K562 (cell line): Measurements from ENCODE around the gene LMBR1L. TPM values are rescaled to one million over a fixed set of nuclear protein-coding genes. Genes with fewer than 3 reads are reported as not detected.
A peak's percentile ranks its signal among the peaks of the same experiment; 100 is the strongest.

Experiments
- EP400 ChIP-seq: fragments of 450-650 bp; IDR thresholded peaks from 2 replicates; pipeline ENCODE4 v1.6.1; 2017; ENCODE audit warnings: antibody characterized with exemption, mild to moderate bottlenecking, moderate library complexity
- FOS ChIP-seq: IDR thresholded peaks from 3 replicates; pipeline ENCODE4 v1.6.1; 2011; ENCODE audit not compliant: insufficient read length; ENCODE audit errors: extremely low read depth
- FOSL1 ChIP-seq: fragments of 200-800 bp; sonication (Bioruptor generic); conservative IDR thresholded peaks from 2 replicates; pipeline ENCODE4 v1.6.1; 2016; ENCODE audit warnings: missing genetic modification characterization, missing compliant biosample characterization
- HMGN3 ChIP-seq: IDR thresholded peaks from 2 replicates; pipeline ENCODE4 v1.6.1; 2011; ENCODE audit warnings: borderline replicate concordance, low read depth, mild to moderate bottlenecking, mixed read lengths, low read length; ENCODE audit not compliant: insufficient read length; ENCODE audit errors: extremely low read depth
- KDM1A ChIP-seq, 2 experiments: fragments of 450-650 bp; IDR thresholded peaks; 2 replicates each; pipeline ENCODE4 v1.6.1; 2016; ENCODE audit warnings: mild to moderate bottlenecking in 2 of 2
- NCOA4 ChIP-seq: fragments of 450-650 bp; IDR thresholded peaks from 2 replicates; pipeline ENCODE4 v1.6.1; 2018; ENCODE audit warnings: mild to moderate bottlenecking; ENCODE audit not compliant: partially characterized antibody
- NCOA6 ChIP-seq: fragments of 450-650 bp; IDR thresholded peaks from 2 replicates; pipeline ENCODE4 v1.6.1; 2017; ENCODE audit warnings: mild to moderate bottlenecking
- NELFE ChIP-seq: IDR thresholded peaks from 2 replicates; pipeline ENCODE4 v1.6.1; 2011; ENCODE audit warnings: mild to moderate bottlenecking; ENCODE audit not compliant: insufficient read depth, insufficient read length
- NR2C2 ChIP-seq, 2 experiments: fragments of 200-800 bp in 1 of 2; sonication (Bioruptor generic) in 1 of 2; sonication (generic) in 1 of 2; formaldehyde crosslinking in 1 of 2; IDR thresholded peaks; 2 replicates each; pipeline versions ENCODE4 v1.6.1 to v1.8.0; 2016 to 2022; ENCODE audit warnings: mild to moderate bottlenecking in 1 of 2, missing compliant biosample characterization in 1 of 2, missing genetic modification characterization in 1 of 2, missing genetic modification reagents in 1 of 2
- PPARD ChIP-seq: fragments of 250-450 bp; sonication (Bioruptor Pico); IDR thresholded peaks from 2 replicates; pipeline ENCODE4 v1.8.0; 2022; ENCODE audit warnings: inconsistent platforms, mild to moderate bottlenecking, moderate library complexity
- PRPF4 ChIP-seq: fragments of 200-400 bp; formaldehyde crosslinking; IDR thresholded peaks from one replicate; pipeline ENCODE4 v1.6.1; 2017; ENCODE audit warnings: low read length, low read depth, mild to moderate bottlenecking; ENCODE audit not compliant: insufficient read depth, poor library complexity, severe bottlenecking
- SMAD4 ChIP-seq: fragments of 250-450 bp; sonication (Bioruptor Pico); conservative IDR thresholded peaks from 2 replicates; pipeline ENCODE4 v1.8.0; 2021; ENCODE audit warnings: inconsistent platforms, mild to moderate bottlenecking, moderate library complexity
- STAG1 ChIP-seq: sonication (generic); formaldehyde crosslinking; IDR thresholded peaks from 2 replicates; pipeline ENCODE4 v1.5.0; 2020; ENCODE audit warnings: missing genetic modification reagents, borderline replicate concordance
- ZBTB49 ChIP-seq: sonication (generic); formaldehyde crosslinking; IDR thresholded peaks from 2 replicates; pipeline ENCODE4 v1.8.0; 2022; ENCODE audit warnings: missing genetic modification reagents, mild to moderate bottlenecking, borderline replicate concordance
- ZNF217 ChIP-seq: sonication (generic); formaldehyde crosslinking; IDR thresholded peaks from 2 replicates; pipeline ENCODE4 v1.8.0; 2022; ENCODE audit warnings: mild to moderate bottlenecking, missing genetic modification reagents
- ZNF253 ChIP-seq: fragments of 250-450 bp; sonication (Bioruptor Pico); conservative IDR thresholded peaks from 2 replicates; pipeline ENCODE4 v1.6.1; 2021; ENCODE audit warnings: mild to moderate bottlenecking
- ZNF444 ChIP-seq: fragments of 250-450 bp; sonication (Bioruptor Pico); IDR thresholded peaks from 2 replicates; pipeline ENCODE4 v1.4.0; 2020; ENCODE audit warnings: mild to moderate bottlenecking, moderate library complexity
- ZNF57 ChIP-seq: fragments of 450-650 bp; formaldehyde crosslinking; IDR thresholded peaks from 2 replicates; pipeline ENCODE4 v1.4.0; 2020; ENCODE audit warnings: mild to moderate bottlenecking, moderate library complexity
- ZNF707 ChIP-seq: fragments of 250-450 bp; sonication (Bioruptor Pico); conservative IDR thresholded peaks from 2 replicates; pipeline ENCODE4 v1.8.0; 2022; ENCODE audit warnings: inconsistent platforms, mild to moderate bottlenecking, moderate library complexity
- polyA plus RNA-seq, 8 experiments: library from polyadenylated mRNA; depleted of rRNA in 4 of 8; stranded (reverse) in 5 of 8; unstranded in 3 of 8; fragments of >200 nt; fragmentation: Nextera tagmentation in 2 of 8; fragmentation: Illumina TruSeq in 1 of 8; extraction: Ambion mirVana in 2 of 8; extraction: Trizol in 1 of 8; gene quantifications; 2 replicates each; pipeline versions ENCODE4 v1.2.1 to v1.2.3, GENCODE V29; 2011 to 2014; ENCODE audit warnings: inconsistent platforms in 1 of 8, missing spikeins in 1 of 8
- total RNA-seq, 7 experiments: library from RNA; depleted of rRNA in 6 of 7; stranded (reverse); fragments of >200 nt in 6 of 7; fragmentation: Illumina TruSeq in 2 of 7; extraction: Trizol in 2 of 7; gene quantifications; 2 replicates each; pipeline versions ENCODE4 v1.2.1 to v1.2.3, GENCODE V29; 2011 to 2021; ENCODE audit warnings: low replicate concordance in 1 of 7
- TF ChIP-seq, protein P1 (sequence below): fragments of 250-450 bp; sonication (Bioruptor Pico); IDR thresholded peaks from 2 replicates; pipeline ENCODE4 v1.4.0; 2020
- TF ChIP-seq, protein P2 (sequence below): sonication (generic); formaldehyde crosslinking; IDR thresholded peaks from 2 replicates; pipeline ENCODE4 v1.9.0; 2022; ENCODE audit warnings: mild to moderate bottlenecking, missing genetic modification reagents
- TF ChIP-seq, protein P3 (sequence below): fragments of 250-450 bp; sonication (Bioruptor Pico); IDR thresholded peaks from 2 replicates; pipeline ENCODE4 v1.4.0; 2020; ENCODE audit warnings: mild to moderate bottlenecking, moderate library complexity

The LMBR1L gene
- total and polyA plus RNA-seq, 9 of the 15 experiments (the other 6 are each of a cell fraction or from before 2014, with no cell fraction given) = 2.5 to 57.0 (median 31.1) TPM

DNA sequence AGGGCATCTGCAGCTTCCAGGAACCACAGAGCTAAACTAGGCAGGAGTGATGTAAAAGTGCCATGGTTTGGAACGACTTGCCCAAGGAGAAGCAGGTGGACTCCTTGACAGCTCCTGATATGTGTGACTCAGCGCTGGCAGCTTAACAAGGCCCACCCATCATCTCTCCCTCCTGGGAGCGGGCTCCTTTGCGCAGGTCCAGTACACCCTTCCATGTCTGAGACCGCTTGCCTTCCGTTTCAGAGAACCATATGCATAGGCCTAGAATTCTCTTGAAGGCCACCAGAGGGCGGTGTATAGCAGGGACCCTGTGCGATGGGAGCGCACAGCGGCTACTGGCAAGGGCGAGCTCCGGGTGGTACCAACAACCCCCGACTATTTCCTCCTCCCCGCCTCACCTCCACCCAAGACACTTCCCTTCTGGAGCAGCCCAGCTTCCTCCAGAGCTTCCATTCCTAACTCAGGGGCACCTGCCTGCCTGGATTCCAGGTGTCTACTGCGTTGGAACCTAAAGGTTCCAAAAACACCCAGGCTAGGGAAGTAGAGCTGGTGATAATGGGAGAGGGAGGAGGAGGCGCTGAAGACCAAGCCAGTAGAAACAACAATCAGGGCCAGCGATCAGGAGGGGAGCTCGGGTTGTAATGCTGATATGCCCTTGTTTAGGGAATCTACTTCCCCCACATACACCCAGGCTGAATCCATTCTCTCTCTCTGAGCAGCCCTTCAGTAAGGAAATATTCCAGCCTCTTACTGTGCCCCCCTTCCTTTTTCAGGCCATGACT, 22.3 kb downstream of the LMBR1L start (continued):
- TF ChIP-seq PPARD (CRISPR knock-in tag) = no peak
- TF ChIP-seq NCOA4 = no peak
- no peak for TF ChIP-seq HMGN3
- 0 out of 2 replicates have a peak, but pooled peaks have one; percentile 19 for TF ChIP-seq SMAD4 (CRISPR knock-in tag)
- TF ChIP-seq NELFE = no peak
- peak in 1 of 2 experiments; percentile 58; a peak in 1 of 4 replicates for TF ChIP-seq KDM1A (IDR thresholded peaks at IDR 0.05)
- no peak for TF ChIP-seq ZBTB49 (CRISPR knock-in tag)
- TF ChIP-seq FOS = no peak
- TF ChIP-seq, protein P1, sequence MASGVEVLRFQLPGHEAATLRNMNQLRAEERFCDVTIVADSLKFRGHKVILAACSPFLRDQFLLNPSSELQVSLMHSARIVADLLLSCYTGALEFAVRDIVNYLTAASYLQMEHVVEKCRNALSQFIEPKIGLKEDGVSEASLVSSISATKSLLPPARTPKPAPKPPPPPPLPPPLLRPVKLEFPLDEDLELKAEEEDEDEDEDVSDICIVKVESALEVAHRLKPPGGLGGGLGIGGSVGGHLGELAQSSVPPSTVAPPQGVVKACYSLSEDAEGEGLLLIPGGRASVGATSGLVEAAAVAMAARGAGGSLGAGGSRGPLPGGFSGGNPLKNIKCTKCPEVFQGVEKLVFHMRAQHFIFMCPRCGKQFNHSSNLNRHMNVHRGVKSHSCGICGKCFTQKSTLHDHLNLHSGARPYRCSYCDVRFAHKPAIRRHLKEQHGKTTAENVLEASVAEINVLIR = no peak
- peak; percentile 59; the same call in 1 of the 2 replicates for TF ChIP-seq ZNF444 (CRISPR knock-in tag)
- peak; percentile 54; the same call in 1 of the 2 replicates for TF ChIP-seq NR2C2 (CRISPR knock-in tag; IDR thresholded peaks at IDR 0.05)
- TF ChIP-seq NR2C2 (tag; IDR thresholded peaks at IDR 0.05) = no peak
- TF ChIP-seq, protein P2, sequence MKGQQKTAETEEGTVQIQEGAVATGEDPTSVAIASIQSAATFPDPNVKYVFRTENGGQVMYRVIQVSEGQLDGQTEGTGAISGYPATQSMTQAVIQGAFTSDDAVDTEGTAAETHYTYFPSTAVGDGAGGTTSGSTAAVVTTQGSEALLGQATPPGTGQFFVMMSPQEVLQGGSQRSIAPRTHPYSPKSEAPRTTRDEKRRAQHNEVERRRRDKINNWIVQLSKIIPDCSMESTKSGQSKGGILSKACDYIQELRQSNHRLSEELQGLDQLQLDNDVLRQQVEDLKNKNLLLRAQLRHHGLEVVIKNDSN (CRISPR knock-in tag) = no peak
- TF ChIP-seq ZNF57 (CRISPR knock-in tag) = peak; percentile 100
- peak; percentile 72 for TF ChIP-seq FOSL1
- TF ChIP-seq NCOA6 = no peak
- TF ChIP-seq PRPF4 = no peak
- TF ChIP-seq EP400 = 0 out of 2 replicates have a peak, but pooled peaks have one; percentile 29
- TF ChIP-seq STAG1 (CRISPR knock-in tag) = no peak
- TF ChIP-seq, protein P3, sequence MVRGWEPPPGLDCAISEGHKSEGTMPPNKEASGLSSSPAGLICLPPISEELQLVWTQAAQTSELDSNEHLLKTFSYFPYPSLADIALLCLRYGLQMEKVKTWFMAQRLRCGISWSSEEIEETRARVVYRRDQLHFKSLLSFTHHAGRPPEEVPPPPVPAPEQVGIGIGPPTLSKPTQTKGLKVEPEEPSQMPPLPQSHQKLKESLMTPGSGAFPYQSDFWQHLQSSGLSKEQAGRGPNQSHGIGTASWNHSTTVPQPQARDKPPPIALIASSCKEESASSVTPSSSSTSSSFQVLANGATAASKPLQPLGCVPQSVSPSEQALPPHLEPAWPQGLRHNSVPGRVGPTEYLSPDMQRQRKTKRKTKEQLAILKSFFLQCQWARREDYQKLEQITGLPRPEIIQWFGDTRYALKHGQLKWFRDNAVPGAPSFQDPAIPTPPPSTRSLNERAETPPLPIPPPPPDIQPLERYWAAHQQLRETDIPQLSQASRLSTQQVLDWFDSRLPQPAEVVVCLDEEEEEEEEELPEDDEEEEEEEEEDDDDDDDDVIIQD (CRISPR knock-in tag) = no peak
- TF ChIP-seq ZNF707 (CRISPR knock-in tag) = no peak
- no peak for TF ChIP-seq ZNF217 (CRISPR knock-in tag)
- no peak for TF ChIP-seq ZNF253
